ENCODE results near the gene ROBO3.

The ROBO3 gene

DNA sequence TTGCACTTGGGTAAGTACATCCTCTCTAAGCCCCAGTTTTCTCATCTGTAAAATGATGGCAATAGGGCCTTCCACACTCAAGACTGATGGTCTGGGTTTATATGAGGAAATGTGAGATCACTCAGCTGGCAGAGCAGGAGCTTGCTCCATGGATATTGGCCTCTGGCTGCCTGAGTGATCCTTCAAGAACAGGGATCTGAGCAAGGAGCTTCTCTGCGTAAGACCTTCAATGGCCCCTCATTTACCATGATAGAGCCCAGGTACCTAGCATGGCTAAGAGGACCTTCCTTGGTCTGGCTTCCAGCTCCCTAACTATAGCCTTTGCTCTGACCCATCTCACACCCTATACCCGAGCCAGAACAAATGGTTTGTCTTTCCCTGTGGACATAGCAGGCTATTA, 26.9 kb downstream of the ROBO3 start:
- DNase-seq = no peak

DNA sequence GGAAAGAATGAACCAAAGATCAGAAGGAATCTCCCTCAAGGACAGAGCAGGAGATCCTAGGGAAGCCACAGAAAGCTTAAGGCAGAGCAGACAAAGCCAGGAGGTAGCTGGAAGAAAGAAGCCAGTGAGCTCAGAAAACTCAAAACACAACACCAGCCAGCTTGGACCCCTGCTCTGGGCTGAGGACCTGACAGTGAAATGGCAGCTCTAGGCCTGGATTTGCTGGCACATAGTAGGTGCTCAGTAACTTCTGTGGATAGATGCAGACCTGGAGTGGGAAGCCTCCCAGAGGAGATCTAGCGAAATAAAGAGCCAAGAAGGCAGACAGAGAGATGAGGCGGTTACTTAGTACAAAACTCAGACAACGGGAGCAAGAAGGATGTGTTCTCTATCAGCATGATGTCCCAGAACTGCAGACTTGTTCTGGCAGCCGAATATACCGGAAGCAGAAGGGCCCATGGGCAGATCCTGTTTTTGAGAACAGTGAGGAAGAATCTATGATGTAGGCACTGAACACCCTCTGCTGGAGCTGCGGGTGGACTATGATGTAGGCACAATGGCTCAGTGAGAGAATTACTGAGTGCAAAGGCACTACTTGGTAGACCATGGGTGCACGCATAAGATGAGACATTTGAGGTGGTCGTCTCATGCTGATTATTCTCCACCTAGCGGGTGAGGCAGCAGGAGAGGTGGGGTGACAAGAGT, 27.7 kb downstream of the ROBO3 start:
- DNase-seq = no peak

- DNase-seq = no peak
Observed at GRCh38 chr11:124893781-124894401, 28.7 kb downstream of the ROBO3 start.

GRCh38 chr11:124894606-124895430, 29.6 kb downstream of the ROBO3 start:
- DNase-seq = no peak

DNA sequence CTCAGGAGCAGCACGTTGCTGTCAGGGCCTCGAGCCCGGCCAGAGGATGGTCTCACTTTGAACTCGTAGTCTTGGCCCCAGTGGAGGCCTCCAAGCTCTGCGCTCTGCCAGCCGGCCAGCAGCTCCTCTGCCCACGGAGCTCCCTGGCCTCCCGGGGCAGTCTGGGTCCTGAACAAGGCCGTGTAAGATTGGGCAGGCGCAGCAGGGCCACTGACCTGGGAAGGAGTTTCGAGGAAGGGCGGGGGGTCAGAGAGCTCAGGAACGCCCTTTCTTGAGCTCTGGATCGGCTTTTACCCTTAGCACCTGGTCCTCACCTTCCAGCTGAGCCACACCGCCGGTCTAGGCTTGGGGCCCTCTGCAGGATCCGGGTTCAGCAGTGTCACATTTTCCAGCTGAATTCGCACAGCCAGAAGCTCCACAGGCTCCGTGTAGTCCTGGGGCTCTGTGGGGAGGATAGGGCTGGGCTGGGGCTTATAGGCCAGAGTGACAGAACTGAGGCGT, 30.3 kb downstream of the ROBO3 start:
- no peak for DNase-seq

GRCh38 chr11:124896071-124896750, 31.0 kb downstream of the ROBO3 start:
- peak; percentile 31 for DNase-seq

DNA sequence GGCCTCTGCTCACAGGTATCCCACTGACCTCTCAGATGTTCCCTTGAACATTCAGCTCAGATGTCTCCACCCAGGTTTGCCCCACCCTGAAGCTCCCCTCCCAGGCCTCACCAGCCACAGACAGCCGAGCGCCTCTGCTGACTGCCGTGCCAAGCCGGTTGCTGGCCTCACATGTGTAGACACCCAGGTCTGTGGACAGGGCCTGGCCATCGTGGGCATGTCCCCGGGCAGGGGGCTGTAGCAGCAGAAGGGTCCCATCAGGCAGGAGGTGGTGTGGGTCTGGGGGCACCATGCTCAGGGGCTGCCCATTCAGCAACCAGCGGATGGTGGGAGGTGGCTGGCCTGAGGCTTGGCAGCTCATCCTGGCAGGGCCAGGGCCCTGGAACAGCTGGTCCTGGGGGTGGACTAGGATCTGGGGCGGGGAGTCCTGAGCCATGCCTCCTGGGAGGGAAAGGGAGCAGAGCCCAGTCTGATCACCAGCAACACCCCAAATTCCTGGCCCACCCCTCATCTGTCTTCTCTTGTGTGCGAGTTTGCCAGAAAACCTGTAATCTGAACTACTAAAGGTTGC, 31.7 kb downstream of the ROBO3 start:
- DNase-seq = no peak

DNA sequence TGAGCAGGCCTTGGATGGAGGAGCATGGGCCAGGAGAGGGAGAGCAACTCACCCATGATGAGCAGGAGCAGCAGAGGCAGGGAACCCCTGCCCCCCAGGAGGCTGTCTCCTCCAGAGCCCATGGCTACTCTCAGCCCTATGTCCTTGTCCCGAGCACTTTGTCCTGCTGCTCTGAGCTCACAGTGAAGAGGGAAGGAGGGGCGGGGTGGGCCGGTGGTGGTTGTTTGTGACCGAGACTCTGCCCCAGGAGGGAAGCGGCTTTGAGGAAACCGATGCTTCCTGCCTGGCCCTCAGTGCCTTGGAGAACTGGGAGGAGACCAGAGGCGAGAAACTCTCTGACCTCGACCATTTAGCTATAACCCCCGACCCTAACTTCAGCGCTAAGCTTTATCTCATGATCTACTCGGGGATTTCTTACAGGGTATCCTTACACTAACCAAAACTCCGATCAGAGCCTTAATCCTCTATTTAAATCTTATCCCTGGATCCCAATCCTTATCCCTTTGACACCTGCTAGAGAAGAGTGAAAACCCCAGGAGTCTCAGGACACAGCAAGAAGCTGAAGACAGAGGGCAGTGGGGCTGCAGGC, 32.5 kb downstream of the ROBO3 start, which contains the start of gene ROBO4:
Gene ROBO4 (minus strand): TSS at position 192 of the 589 bp plus-strand sequence. CDS start 70 bp downstream, at position 122.
- DNase-seq = no peak

DNA sequence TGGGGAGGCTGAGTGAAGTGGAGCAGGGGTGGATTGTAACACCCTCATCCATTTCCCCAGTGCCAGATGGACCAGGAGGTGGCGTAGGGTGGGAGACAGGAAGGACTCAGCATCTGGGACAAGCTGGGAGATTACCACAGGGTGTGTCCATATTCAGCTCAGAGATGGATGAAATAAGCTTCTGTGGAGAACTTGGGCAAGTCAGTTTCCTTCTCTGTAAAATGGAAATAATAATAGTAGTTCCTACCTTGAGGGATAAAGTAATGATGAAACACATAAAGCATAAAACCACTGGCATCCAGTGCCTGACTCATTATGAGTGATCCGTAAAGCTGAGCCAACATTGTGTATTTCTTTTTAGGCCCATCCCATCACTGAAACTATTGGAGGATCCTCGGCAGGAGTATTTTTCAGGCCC, 33.0 kb downstream of the ROBO3 start:
- peak; percentile 93 for DNase-seq

- peak; percentile 81 for DNase-seq
Observed at GRCh38 chr11:124898711-124899110, 33.5 kb downstream of the ROBO3 start.

DNA sequence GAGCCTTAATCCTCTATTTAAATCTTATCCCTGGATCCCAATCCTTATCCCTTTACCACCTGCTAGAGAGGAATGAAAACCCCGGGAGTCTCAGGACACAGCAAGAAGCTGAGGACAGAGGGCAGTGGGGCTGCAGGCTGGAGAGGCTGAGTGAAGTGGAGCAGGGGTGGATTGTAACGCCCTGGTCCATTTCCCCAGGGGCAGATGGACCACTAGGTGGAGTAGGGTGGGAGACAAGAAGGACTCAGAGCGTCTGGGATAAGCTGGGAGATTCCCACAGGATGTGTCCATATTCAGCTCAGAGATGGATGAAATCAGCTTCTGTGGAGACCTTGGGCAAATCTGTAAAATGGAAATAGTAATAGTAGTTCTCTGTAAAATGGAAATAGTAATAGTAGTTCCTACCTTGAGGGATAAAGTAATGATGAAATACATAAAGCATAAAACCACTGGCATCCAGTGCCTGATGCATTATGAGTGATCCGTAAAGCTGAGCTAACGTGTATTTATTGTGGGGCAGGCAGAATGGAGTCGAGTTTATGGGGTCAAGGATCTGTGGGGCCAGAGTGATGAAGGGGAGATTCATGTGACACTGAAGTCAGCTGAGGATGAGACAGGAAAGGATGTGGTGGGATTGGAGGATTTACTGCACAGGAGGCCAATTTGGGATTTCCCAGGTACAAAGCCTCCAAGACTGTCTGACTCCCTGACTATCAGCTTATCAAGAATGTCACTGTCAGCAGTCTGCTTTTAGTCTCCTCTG, 34.3 kb downstream of the ROBO3 start:
- DNase-seq = peak; percentile 38

GRCh38 chr11:124900464-124900863, 35.2 kb downstream of the ROBO3 start:
- DNase-seq = peak; percentile 95

GRCh38 chr11:124902616-124903015, 37.4 kb downstream of the ROBO3 start:
- DNase-seq = no peak

DNA sequence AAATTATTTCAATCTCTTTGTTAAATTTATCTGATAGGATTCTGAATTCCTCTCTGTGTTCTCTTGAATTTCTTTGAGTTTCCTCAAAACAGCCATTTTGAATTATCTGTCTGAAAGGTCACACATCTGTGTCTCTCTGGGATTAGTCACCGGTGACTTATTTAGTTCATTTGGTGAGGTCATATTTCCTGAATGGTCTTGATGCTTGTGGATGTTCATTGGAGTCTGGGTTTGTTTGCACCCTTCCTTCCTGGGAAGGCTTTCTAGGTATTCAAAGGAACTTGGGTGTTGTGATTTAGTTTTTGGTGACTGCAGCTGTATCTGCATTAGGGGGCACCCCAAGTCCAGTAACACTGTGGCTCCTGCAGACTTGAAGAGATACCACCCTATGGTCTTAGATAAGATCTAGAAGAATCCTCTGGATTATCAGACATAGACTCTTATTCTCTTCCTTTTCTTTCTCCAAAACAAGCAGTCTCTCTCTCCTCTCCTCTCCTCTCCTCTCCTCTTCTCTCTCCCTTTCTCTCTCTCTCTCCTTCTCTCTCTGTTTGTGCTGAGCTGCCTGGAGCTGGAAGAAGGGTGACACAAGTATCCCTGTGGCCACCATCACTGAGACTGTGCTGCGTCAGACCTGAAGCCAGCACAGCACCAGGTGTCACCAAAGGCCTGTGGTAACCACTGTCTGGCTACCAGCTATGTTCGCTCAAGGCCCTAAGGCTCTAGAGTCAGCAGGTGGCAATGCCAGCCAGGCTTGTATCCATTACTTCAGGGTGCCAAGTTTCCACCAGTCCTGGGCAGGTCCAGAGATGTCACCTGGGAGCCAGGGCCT, 50.5 kb downstream of the ROBO3 start:
- DNase-seq = no peak

GRCh38 chr11:124916370-124916710, 51.1 kb downstream of the ROBO3 start:
- DNase-seq = no peak

DNA sequence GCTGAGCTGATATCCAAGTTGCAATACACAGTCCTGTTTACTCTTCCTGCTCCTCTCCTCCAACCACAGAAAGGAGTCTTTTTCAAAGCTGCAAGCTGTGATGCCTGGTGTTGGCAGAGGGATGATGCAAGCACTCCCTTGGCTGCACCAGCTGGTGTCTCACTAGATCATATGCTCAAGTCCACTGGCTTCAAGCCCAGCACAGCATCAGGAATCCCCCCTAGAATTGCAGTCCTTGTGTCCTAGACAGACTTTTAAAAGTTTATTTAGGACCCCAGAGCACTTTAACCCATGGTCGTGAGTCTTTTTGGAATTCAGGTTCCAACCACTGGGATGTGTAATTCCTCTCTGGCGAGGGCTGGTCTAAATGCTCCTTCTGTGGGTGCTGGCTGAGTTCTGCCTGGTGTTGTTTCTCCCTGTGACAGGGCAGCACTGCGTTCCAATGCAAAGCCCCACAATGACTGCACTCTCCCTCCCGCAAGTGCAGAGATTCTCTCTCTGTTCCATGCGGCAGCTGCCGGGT, 51.9 kb downstream of the ROBO3 start:
- peak; percentile 59 for DNase-seq

- no peak for DNase-seq
Observed at GRCh38 chr11:124918950-124919349, 53.7 kb downstream of the ROBO3 start, which contains the start of gene HEPN1. TSS of gene HEPN1 (plus strand) at chr11:124919250.

- DNase-seq = no peak
Observed at GRCh38 chr11:124919898-124920297, 54.7 kb downstream of the ROBO3 start.

DNA sequence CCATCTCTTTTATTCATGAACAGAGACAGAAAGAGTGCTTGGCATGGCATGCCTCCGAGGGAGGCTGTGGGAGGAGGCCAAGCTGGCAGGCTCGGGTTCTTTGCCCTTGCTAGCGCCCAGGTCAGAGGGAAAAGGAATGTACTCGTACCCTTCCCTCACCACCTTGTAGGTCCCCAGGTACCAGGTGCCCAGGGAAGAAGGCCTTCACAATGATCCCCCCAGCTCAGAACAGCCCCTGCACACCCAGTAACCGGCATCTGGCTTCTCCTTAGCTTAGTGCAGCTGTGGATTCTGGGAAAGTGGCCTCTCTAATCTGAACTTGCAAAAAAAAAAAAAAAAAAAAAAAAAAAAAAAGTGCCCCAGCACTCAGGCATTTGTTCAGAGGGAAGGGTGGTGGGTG, 55.1 kb downstream of the ROBO3 start:
- DNase-seq = no peak

Measured in fibroblast of skin of abdomen (primary cell).